HG03342 (cell line): Measurements from ENCODE around the gene MSI2.

Source experiments
- ATAC-seq: cut with Tn5 transposase; IDR thresholded peaks from one replicate; pipeline ENCODE4 v1.9.1; 2021; ENCODE audit warnings: mild to moderate bottlenecking, moderate library complexity; ENCODE audit not compliant: unreplicated experiment

Gene MSI2

DNA sequence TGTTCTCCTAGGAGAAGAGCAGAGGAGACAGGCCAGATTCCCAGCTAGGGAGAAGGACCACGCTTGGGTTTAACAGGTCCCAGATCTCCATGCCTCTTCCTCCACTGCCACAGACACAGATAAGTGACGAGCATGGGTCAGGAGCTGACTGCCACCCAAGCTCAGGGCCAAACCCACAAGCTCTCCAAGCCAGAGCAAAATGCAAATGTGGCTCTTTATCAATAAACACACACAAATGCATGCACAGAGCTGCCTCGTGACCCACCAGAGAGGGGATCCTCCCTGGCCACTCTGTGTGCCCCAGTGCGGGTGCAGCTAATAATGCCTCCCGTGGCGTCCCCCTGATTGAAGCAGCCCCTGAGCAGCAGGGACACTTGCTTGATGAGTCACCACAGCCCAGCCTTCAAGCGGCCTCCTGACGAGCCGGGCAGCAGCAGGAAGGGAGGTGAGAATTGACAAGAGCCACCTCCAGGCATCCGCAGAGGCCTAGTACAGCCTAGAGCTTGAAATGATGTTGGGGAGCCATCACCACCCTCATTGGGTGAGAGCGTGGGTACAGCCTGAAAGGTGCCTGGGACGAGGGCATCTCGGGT lies 344.9 kb downstream of the MSI2 start:
- ATAC-seq = no peak

DNA sequence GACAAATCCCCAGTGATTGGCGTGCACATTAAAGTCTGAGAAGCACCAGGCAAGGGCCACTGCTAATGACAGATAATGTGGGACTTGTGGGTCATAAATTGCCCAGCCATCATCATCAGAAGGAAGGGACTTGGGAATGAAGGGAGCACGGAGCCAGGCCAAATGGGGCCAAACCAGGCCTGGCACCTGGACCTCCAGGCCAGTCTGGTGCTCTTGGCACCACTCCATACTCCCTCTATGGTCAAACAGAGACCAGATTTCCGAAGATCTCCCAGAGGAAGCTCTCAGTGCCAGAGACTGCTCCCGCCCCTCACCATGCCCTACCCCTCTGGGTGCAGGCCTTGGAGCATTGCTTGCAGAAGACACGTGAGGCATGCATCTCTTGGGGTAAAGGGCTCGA lies 346.6 kb downstream of the MSI2 start:
- no peak for ATAC-seq

DNA sequence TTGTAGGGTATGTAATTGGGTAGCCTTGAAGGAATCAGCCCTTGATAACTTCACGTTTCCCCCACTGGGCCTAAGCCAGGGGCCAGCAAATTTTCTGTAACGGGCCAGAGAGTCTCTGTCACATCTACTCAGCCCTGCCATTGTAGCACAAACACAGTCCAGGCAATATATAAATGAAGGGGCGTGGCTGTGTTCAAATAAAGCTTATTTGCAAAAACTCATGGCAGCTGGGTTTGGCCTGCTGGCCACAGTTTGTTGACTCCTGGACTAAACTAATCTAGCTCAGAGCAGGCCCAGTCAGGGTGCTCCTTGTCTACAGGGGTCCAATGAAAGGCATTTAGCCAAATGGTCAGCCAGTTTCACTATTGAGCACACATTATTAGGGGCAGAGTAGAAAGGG lies 347.2 kb downstream of the MSI2 start:
- peak; percentile 9 for ATAC-seq

GRCh38 chr17:57603978-57604377 lies 347.7 kb downstream of the MSI2 start:
- ATAC-seq = peak; percentile 43

DNA sequence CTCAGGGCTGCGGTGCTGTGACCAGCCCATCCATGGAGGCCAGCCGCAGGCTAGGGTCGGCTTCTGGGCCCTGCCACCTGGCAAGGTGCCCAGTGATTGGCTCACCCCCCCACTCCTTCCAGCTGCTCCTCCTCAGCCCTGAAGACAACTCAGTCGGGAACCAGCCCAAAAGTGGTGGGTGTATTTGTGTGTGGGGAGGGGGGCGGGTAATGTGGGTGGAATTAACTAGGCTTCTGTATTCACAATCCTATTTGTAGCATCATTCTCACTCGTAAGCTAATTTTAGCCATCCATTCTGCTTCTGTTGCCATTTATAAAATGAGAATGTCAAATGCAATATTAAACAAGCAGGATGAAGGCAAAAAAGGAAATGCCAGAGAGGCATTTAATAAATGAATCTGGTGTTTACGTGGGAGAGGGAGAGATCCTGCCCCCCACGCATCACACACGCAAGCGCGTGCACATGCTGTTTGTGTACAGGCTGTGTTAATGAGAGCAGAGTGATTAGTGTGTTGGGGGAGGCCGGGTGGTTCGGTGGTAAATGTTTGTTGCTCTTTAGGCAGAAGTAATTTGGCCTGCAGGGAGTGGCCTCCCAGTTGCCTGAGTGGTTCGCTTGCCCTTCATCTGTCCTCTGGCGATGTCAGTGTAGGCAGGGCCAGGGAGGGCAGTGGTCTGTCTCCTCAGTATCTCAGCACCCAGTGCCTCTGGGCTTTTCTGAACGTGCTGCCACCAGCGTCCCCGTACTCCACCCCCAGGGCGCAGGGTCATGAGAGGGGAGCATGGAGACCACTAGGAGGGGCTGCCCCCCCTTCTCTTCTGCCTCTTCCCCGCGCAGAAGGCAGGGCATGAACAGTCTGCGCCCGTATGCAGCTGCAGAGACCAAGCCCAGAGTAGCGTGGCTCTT lies 348.7 kb downstream of the MSI2 start:
- peak; percentile 61 for ATAC-seq

GRCh38 chr17:57605675-57606105 lies 349.4 kb downstream of the MSI2 start:
- ATAC-seq = no peak

DNA sequence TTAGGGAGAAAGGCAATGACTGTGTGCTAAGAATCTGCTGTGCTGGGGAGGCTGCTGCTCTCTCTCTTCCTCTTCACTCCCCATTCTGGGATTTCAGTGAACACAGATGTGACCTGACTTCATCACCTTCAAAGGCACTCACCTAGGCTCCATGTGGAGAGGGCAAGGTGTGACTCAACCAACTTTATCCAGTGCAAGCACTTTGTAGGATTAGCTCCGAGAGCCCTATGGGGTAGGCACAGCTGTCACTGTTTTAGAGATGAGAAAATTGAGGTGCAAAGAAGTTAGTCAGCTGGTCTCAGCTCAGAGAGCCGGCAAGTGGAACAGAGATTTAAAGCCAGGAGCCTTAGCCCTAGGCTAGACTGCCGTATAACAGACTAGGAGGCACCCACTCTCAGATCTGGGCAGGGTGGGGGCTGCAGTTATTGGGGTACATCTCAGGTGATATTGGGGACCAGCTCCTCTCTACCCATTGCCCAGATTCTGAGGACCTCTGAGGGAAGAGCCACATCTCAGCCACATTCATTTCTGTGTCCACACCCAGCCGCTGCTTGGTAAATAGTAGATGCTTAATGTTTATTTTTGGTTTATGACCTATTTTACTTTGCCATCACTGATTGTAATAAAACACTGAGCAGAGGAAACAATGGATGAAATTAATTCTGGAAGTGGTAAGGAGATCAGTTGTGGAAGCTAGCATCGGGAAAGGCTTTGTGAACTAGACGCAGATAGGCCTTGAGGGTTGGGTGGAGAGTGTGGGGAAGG lies 350.0 kb downstream of the MSI2 start:
- no peak for ATAC-seq

DNA sequence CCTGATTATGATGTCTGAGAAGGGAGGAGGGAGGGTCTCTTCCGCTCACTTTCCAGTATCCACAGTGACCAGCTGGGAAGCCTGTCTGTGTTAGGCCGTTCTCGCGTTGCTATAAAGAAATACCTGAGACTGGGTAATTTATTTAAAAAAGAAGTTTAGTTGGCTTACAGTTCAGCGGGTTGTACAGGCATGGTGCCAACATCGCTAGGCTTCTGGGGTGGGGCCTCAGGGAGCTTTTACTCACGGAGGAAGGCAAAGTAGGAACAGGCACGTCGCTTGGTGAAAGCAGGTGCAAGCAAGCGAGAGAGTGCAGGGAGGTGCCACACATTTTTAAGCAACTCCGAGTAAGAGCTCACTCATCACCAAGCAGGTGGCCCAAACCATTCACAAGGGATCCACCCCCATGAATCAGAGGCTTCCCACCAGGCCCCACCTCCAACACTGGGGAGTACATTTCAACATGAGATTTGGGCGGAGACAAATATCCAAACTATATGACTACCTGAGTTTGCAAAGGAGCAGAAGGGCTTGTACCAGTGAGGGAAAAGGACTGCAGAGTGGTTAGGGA lies 351.3 kb downstream of the MSI2 start:
- no peak for ATAC-seq

DNA sequence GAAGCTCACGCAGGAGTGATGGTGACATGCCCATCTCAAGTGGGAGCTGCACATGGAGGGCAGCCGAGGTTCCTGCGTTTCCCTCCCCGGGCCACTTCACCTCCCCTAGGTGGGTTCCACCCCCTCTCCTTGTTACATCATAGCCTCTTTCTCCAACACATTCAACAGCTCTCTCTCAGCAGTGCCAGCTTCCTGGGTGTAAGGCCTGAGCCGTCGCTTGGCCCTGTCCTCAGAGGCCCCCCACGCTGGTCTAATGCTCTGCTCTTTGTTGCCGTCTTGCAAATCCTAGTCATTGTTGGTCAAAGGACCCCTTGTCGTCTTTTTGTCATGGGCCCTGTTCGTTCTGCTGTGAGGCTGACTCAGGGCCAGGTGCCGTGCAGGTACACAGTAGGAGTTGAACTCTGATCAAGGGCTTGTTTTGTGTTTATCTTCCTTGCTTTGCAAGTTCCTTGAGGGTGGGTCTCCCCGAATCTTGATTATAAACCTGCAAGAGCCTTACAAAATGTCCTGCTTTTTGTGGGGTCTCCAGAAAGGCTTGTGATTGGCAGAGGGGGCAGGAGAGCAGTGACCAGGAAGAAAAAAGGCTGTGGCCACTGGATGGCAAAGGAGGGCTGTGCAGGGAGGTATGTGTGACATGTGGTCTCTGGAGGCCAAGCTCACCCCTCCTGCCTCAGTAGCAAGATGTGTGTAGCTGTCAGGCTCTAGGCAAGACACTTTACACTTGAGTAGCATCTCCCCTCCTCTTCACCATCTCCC lies 352.2 kb downstream of the MSI2 start:
- ATAC-seq = no peak

GRCh38 chr17:57609125-57609877 lies 353.0 kb downstream of the MSI2 start:
- ATAC-seq = no peak

- ATAC-seq = no peak
Observed at GRCh38 chr17:57609878-57610270, 353.6 kb downstream of the MSI2 start.

- no peak for ATAC-seq
Observed at GRCh38 chr17:57612202-57613071, 356.1 kb downstream of the MSI2 start.

GRCh38 chr17:57614742-57615141 lies 358.4 kb downstream of the MSI2 start:
- ATAC-seq = no peak

DNA sequence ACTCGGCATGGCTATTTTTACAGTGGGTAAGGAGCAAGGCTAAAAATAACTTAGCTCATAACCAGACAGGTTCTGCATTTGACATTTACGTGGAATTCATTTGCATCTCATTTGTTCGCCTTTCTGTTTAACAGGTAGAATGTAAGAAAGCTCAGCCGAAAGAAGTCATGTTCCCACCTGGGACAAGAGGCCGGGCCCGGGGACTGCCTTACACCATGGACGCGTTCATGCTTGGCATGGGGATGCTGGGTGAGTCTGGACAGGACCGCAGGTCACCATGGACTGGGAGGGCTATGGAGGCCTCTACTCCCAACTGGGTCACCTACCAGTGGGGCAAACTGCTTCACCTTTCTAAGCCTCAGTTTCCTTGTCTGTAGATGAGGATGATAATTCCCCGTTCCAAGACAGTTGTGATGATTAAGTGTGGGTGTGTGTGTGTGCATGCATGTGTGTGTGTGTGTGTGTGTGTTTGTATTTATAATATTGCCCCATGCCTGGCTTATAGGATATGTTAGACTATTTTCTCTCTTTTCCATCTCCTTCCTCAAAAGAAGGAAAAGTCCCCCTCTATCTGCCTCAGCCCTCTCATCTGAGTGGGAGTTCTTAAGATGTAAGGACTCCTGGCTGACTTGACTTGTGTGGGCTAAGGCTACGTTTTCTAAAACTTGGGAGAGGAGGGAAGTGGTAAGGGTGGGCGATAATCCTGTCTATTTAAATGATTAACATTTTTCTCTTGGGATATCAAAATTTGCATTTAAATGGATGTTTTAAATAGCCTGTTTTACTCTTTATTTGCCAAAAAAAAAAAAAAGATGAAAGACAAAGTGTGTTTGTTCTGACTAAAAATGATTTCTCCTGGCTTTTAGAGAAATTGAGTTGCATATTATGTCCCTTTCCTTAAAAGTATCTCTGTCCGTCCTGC lies 359.8 kb downstream of the MSI2 start:
- no peak for ATAC-seq

GRCh38 chr17:57617218-57617617 lies 360.9 kb downstream of the MSI2 start:
- no peak for ATAC-seq

DNA sequence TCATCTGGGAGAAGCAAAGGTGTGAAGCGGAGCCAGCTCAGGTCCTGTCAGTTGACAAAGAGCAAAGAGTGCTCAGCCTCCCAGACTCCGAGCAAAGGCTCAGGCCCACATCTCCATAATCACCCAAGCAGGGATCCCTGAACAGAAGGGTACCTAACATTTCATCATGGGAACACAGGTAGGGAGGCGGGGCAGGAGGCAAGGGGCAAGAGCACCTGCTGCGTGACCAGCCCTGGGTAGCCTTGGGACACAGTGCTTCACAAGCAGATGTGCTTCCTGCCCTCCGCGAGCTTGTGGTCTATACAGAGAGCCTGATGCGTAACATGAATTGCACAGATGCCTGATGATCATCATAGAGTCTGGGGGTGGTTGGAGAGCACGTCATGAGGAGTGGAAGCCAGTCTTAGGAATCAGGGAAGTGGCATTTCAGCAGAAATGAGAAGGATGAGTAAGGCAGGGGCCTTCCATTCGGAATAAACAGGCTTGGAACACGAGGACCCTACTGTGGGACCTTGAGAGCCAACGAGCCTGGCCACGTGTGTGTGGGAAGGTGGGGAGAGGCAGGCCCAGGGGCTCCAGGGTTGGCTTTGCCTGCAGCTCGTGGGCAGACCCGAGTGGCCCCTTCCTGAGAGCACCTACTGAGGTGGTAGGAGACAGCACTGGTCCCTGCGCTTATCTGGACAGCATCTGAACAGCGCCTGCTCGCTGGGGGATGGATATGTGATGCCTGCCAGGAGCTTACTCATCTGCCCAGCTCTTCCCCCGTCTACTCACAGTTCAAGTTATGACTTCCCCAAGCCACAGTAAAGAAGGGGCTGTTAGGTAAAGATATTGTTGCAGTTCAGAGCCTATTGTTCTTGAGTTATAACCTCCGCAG lies 363.0 kb downstream of the MSI2 start:
- no peak for ATAC-seq

DNA sequence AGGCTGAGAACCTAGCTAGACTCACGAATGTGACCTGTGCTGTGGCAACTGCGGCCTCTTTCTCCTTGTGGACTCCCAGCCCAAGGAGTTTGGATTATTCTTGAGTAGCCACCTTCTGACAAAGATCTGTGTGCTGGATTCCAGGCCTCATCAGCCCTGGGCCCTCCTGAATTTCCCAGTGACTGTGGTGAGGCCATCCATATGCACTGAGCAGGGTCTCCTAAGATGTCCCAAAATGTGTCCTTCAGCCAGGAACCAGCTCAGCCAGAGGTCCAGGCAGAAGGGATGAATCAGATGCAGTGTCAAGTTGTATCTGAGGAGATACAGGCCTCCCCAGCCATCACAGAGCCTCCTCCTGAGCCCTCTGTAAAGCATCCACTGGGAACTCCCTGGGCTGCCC lies 364.3 kb downstream of the MSI2 start:
- ATAC-seq = no peak
